Tibial nerve (tissue), 3 donors: Measurements from ENCODE around the gene TGDS.
"Not testable (repeated sequence)": the region's sequence is repeated elsewhere in the genome, so short reads cannot be mapped to it uniquely, and the experiment has no call there.

Source experiments
- POLR2A ChIP-seq, 2 donors: fragments of 450-650 bp; IDR thresholded peaks; one replicate each; pipeline ENCODE4 v1.6.1; 2017; ENCODE audit warnings: antibody characterized with exemption in 2 of 2, mild to moderate bottlenecking in 2 of 2, moderate library complexity in 2 of 2
- TF ChIP-seq, protein P1 (sequence below), 5 experiments: fragments of 200-600 bp in 3 of 5; fragments of 450-650 bp in 2 of 5; sonication (generic) in 3 of 5; IDR thresholded peaks; one replicate each; pipeline ENCODE4 v1.5.1; 2016 to 2019; ENCODE audit warnings: antibody characterized with exemption in 5 of 5, mild to moderate bottlenecking in 3 of 5, moderate library complexity in 2 of 5

DNA sequence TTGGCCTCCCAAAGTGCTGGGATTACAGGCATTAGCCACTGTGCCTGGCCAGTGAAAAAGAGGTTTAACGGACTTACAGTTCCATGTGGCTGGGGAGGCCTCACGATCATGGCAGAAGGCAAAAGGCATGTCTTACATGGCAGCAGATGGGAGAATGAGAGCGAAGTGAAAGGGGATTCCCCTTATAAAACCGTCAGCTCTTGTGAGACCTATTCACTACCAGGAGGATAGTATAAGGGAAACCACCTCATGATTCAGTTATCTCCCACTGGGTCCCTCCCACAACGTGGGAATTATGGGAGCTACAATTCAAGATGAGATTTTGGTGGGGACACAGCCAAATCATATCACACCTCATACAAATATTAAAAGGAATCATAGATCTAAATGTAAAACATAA lies 40.1 kb upstream of the TGDS start:
- not testable (repeated sequence) for TF ChIP-seq POLR2A (IDR thresholded peaks at IDR 0.05)
- TF ChIP-seq, protein P1, sequence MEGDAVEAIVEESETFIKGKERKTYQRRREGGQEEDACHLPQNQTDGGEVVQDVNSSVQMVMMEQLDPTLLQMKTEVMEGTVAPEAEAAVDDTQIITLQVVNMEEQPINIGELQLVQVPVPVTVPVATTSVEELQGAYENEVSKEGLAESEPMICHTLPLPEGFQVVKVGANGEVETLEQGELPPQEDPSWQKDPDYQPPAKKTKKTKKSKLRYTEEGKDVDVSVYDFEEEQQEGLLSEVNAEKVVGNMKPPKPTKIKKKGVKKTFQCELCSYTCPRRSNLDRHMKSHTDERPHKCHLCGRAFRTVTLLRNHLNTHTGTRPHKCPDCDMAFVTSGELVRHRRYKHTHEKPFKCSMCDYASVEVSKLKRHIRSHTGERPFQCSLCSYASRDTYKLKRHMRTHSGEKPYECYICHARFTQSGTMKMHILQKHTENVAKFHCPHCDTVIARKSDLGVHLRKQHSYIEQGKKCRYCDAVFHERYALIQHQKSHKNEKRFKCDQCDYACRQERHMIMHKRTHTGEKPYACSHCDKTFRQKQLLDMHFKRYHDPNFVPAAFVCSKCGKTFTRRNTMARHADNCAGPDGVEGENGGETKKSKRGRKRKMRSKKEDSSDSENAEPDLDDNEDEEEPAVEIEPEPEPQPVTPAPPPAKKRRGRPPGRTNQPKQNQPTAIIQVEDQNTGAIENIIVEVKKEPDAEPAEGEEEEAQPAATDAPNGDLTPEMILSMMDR (IDR thresholded peaks at IDR 0.05) = not testable (repeated sequence)
